Measurements from ENCODE around the gene SFXN5. TPM values are rescaled to one million over a fixed set of nuclear protein-coding genes. Genes with fewer than 3 reads are reported as not detected.
A peak's percentile ranks its signal among the peaks of the same experiment; 100 is the strongest.

Gene SFXN5
- total and polyA plus RNA-seq, 2 of the 8 experiments (the other 6 are each of a cell fraction or from before 2014, with no cell fraction given) = 29.3 to 33.1 TPM

GRCh38 chr2:72900191-72900825, 171.2 kb downstream of the SFXN5 start:
- DNase-seq (ENCODE audit: low read depth in 1 of 2, low spot score in 2 of 2) (no peak), FAIRE-seq (no peak)
- no peak overlapping the region for H3K14ac ChIP-seq (ENCODE audit: insufficient read length)
- ChIA-PET CTCF (ENCODE audit: partially characterized antibody) (interaction anchor here (0.9 to 19.1 kb wide), 4 partner anchors 7 to 42 kb away, joined by 3 to 497 read pairs (median 265); partner anchors contain the start of gene EMX1), POLR2A (ENCODE audit: partially characterized antibody) (no interaction called here)
- no peak overlapping the region for H4K91ac ChIP-seq (replicated peaks; ENCODE audit: insufficient read length, low read length)
- H3K36me3 ChIP-seq (ENCODE audit: control insufficient read depth in 2 of 4, insufficient read depth in 4 of 4, low read length in 3 of 4) = no peaks in the 10 kb centered on the region
- peaks cover 1 to 4% (median 3%) of the 10 kb centered on the region in 4 experiments for H3K4me1 ChIP-seq (replicated peaks in 1 of 4; ENCODE audit: control insufficient read depth in 3 of 4, insufficient read depth in 4 of 4, low read length in 3 of 4)
- H2AFZ ChIP-seq (ENCODE audit: low read length) = no peak overlapping the region
- H4K5ac ChIP-seq (ENCODE audit: insufficient read length, low read depth, low read length) = no peak overlapping the region
- H3K23ac ChIP-seq (ENCODE audit: insufficient read length) = no peak overlapping the region
- H2AK5ac ChIP-seq (ENCODE audit: low read depth, low read length) = no peak overlapping the region
- no peak overlapping the region for H3K4ac ChIP-seq (replicated peaks; ENCODE audit: insufficient read length, low read depth, low read length)
- WGBS, 2 experiments (ENCODE audit: extremely low coverage in 1 of 2, insufficient coverage in 1 of 2, insufficient read length in 1 of 2, insufficient replicate concordance in 2 of 2, low coverage in 1 of 2, low lambda C conversion rate in 2 of 2, missing lambda C conversion rate in 1 of 2) = 93% methylated on average over 5 of the region's 5 CpGs; no CpG with 5 or more reads in 1 of the 2 experiments
- H3K79me1 ChIP-seq (ENCODE audit: low read depth, low read length) = no peaks in the 10 kb centered on the region
- peaks cover 0 to 31% (median 22%) of the 10 kb centered on the region in 4 experiments; a peak in 6 of 7 replicates for H3K27me3 ChIP-seq (replicated peaks in 1 of 4; ENCODE audit: control insufficient read depth in 3 of 4, extremely low read depth in 1 of 4, insufficient read depth in 3 of 4, low read length in 3 of 4)
- H2BK20ac ChIP-seq (ENCODE audit: low read length) = 0 out of 2 replicates have a peak overlapping the region, but pooled peaks have one; percentile 50
- no peak overlapping the region for H2BK12ac ChIP-seq (ENCODE audit: low read depth, low read length)
- no peak overlapping the region for H3K4me2 ChIP-seq (ENCODE audit: insufficient read depth in 1 of 2, low read depth in 2 of 2, low read length in 2 of 2)
- no peaks in the 10 kb centered on the region for H3K79me2 ChIP-seq (ENCODE audit: control insufficient read depth in 1 of 2, insufficient read depth in 2 of 2, low read length in 2 of 2)
- no peaks in the 10 kb centered on the region; the same call in 1 of the 2 replicates for H3K23me2 ChIP-seq (ENCODE audit: low read depth, low read length)
- no peak overlapping the region for H2BK5ac ChIP-seq (ENCODE audit: low read depth, low read length)
- H3K18ac ChIP-seq (ENCODE audit: extremely low read depth, low read length) = no peak overlapping the region
- no peak overlapping the region for H4K8ac ChIP-seq (ENCODE audit: extremely low read depth, insufficient read depth, low read length)
- H3K9ac ChIP-seq (replicated peaks in 1 of 4; ENCODE audit: extremely low read depth in 1 of 4, low read depth in 3 of 4, low read length in 3 of 4) = no peak overlapping the region; a peak in 1 of 7 replicates
- H3K4me3 ChIP-seq (ENCODE audit: extremely low read depth in 1 of 4, insufficient read depth in 2 of 4, low read depth in 3 of 4, low read length in 4 of 4) = no peak overlapping the region
- no peaks in the 10 kb centered on the region for H4K20me1 ChIP-seq (replicated peaks in 1 of 2; ENCODE audit: control insufficient read depth in 1 of 2, insufficient read depth in 2 of 2, low read length in 2 of 2)
- no peak overlapping the region for H3K27ac ChIP-seq (ENCODE audit: low read depth, low read length)
- H2BK120ac ChIP-seq (replicated peaks; ENCODE audit: low read depth, low read length) = no peak overlapping the region
- TF ChIP-seq JUN (IDR thresholded peaks at IDR 0.05; ENCODE audit: low read depth, low read length) (no peak), TBP (IDR thresholded peaks at IDR 0.05; ENCODE audit: low read depth, low read length) (no peak)
- TF ChIP-seq, protein P1, sequence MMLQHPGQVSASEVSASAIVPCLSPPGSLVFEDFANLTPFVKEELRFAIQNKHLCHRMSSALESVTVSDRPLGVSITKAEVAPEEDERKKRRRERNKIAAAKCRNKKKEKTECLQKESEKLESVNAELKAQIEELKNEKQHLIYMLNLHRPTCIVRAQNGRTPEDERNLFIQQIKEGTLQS (IDR thresholded peaks at IDR 0.05; ENCODE audit: insufficient read depth, low read depth, low read length) = no peak
- H2BK15ac ChIP-seq (ENCODE audit: low read length) = no peak overlapping the region
- H3K9me3 ChIP-seq (ENCODE audit: insufficient read depth in 2 of 2, low read depth in 1 of 2, low read length in 1 of 2) = no peaks in the 10 kb centered on the region
- no peak overlapping the region for H3K56ac ChIP-seq (replicated peaks; ENCODE audit: insufficient read length, low read depth, low read length)
